Neural progenitor cell (in vitro differentiated cells): ENCODE data around the gene GMPPB. TPM values are rescaled to one million over a fixed set of nuclear protein-coding genes. Genes with fewer than 3 reads are reported as not detected.
"Not testable (repeated sequence)": the region's sequence is repeated elsewhere in the genome, so short reads cannot be mapped to it uniquely, and the experiment has no call there.

ENCODE experiments used
- DNase-seq: peaks from one replicate; pipeline ENCODE4 v3.0.0-alpha.2; 2016; ENCODE audit warnings: low spot score
- H2AFZ ChIP-seq: fragments of 200-600 bp; sonication (generic); replicated peaks from 2 replicates; pipeline ENCODE4 v1.6.1; 2016; ENCODE audit warnings: antibody characterized with exemption
- H3F3A ChIP-seq: fragments of 200-600 bp; sonication (generic); 2 replicates; pipeline ENCODE4 v1.6.1; 2016; ENCODE audit warnings: antibody characterized with exemption, low read depth
- H3K27ac ChIP-seq: fragments of 200-600 bp; sonication (generic); 2 replicates; pipeline ENCODE4 v1.5.1; 2016; ENCODE audit warnings: mild to moderate bottlenecking
- H3K27me3 ChIP-seq: fragments of 200-600 bp; sonication (generic); 2 replicates; pipeline ENCODE4 v1.6.1; 2016; ENCODE audit warnings: mild to moderate bottlenecking, moderate library complexity
- H3K36me3 ChIP-seq: fragments of 200-600 bp; sonication (generic); 2 replicates; pipeline ENCODE4 v1.5.1; 2016
- H3K4me1 ChIP-seq: fragments of 200-600 bp; sonication (generic); 2 replicates; pipeline ENCODE4 v1.6.1; 2016; ENCODE audit warnings: mixed run types
- H3K4me2 ChIP-seq: fragments of 200-600 bp; sonication (generic); 2 replicates; pipeline ENCODE4 v1.6.1; 2016
- H3K4me3 ChIP-seq: fragments of 200-600 bp; sonication (generic); 2 replicates; pipeline ENCODE4 v1.5.1; 2016
- H3K79me2 ChIP-seq: fragments of 200-600 bp; sonication (generic); 2 replicates; pipeline ENCODE4 v1.6.1; 2016; ENCODE audit warnings: low read depth
- H3K9ac ChIP-seq: fragments of 200-600 bp; sonication (generic); 2 replicates; pipeline ENCODE4 v1.6.1; 2016
- H3K9me3 ChIP-seq: fragments of 200-600 bp; sonication (generic); 2 replicates; pipeline ENCODE4 v1.5.1; 2016; ENCODE audit warnings: low read depth
- H4K20me1 ChIP-seq: fragments of 200-600 bp; sonication (generic); 2 replicates; pipeline ENCODE4 v1.6.1; 2016; ENCODE audit warnings: low read depth
- H3K27ac Mint-ChIP-seq: 3 replicates; pipeline ENCODE4 v1.8.0; 2021; ENCODE audit warnings: mixed read lengths
- H3K27me3 Mint-ChIP-seq: 2 replicates; pipeline ENCODE4 v1.8.0; 2022; ENCODE audit warnings: low read depth, mild to moderate bottlenecking, inconsistent platforms, moderate library complexity, mixed read lengths; ENCODE audit not compliant: insufficient read depth
- H3K36me3 Mint-ChIP-seq: 3 replicates; pipeline ENCODE4 v1.8.0; 2021; ENCODE audit warnings: mixed read lengths
- H3K4me1 Mint-ChIP-seq: 3 replicates; pipeline ENCODE4 v1.8.0; 2021; ENCODE audit warnings: mixed read lengths
- H3K4me3 Mint-ChIP-seq: 3 replicates; pipeline ENCODE4 v1.8.0; 2021; ENCODE audit warnings: mild to moderate bottlenecking, moderate library complexity, mixed read lengths
- H3K9me3 Mint-ChIP-seq: 3 replicates; pipeline ENCODE4 v1.8.0; 2020; ENCODE audit warnings: mixed read lengths
- EZH2 ChIP-seq: fragments of 200-600 bp; sonication (generic); IDR thresholded peaks from 2 replicates; pipeline ENCODE4 v1.6.1; 2017; ENCODE audit warnings: antibody characterized with exemption, mild to moderate bottlenecking, moderate library complexity
- EZH2phosphoT487 ChIP-seq: fragments of 200-600 bp; sonication (generic); IDR thresholded peaks from 2 replicates; pipeline ENCODE4 v1.6.1; 2017; ENCODE audit warnings: antibody characterized with exemption
- total RNA-seq: library from RNA; depleted of rRNA; stranded (reverse); fragments of >200 nt; gene quantifications from 2 replicates; pipeline ENCODE4 v1.2.3, GENCODE V29; 2015; ENCODE audit warnings: low replicate concordance
- TF ChIP-seq, protein P1 (sequence below): fragments of 200-600 bp; sonication (generic); IDR thresholded peaks from 2 replicates; pipeline ENCODE4 v1.5.1; 2017; ENCODE audit warnings: antibody characterized with exemption, mild to moderate bottlenecking

GMPPB gene
- total RNA-seq, 1 donor from 2014 or later: 10.6 TPM

GRCh38 chr3:49691481-49691880 lies 32.3 kb downstream of the GMPPB start:
- not testable (repeated sequence) for H3K27ac ChIP-seq, H4K20me1 ChIP-seq, H3K9me3 Mint-ChIP-seq, H3K27me3 ChIP-seq, H3K9me3 ChIP-seq, H3K27ac Mint-ChIP-seq, H3K4me3 ChIP-seq, H3K4me1 ChIP-seq, H3K9ac ChIP-seq, DNase-seq, H3K36me3 Mint-ChIP-seq, H3K27me3 Mint-ChIP-seq, H3K4me3 Mint-ChIP-seq, H3K36me3 ChIP-seq, H3K4me2 ChIP-seq, H2AFZ ChIP-seq
- Histone ChIP-seq H3F3A (peaks cover 19% of the 10 kb centered on the region), H3K79me2 (peaks cover 18% of the 10 kb centered on the region)
- H3K4me1 Mint-ChIP-seq: peaks cover 20% of the 10 kb centered on the region

- not testable (repeated sequence) for H3K27ac Mint-ChIP-seq
- H3K4me3 Mint-ChIP-seq: peak overlapping the region; percentile 95
These were observed 32.9 kb downstream of the GMPPB start for GRCh38 chr3:49690856-49691255.

DNA sequence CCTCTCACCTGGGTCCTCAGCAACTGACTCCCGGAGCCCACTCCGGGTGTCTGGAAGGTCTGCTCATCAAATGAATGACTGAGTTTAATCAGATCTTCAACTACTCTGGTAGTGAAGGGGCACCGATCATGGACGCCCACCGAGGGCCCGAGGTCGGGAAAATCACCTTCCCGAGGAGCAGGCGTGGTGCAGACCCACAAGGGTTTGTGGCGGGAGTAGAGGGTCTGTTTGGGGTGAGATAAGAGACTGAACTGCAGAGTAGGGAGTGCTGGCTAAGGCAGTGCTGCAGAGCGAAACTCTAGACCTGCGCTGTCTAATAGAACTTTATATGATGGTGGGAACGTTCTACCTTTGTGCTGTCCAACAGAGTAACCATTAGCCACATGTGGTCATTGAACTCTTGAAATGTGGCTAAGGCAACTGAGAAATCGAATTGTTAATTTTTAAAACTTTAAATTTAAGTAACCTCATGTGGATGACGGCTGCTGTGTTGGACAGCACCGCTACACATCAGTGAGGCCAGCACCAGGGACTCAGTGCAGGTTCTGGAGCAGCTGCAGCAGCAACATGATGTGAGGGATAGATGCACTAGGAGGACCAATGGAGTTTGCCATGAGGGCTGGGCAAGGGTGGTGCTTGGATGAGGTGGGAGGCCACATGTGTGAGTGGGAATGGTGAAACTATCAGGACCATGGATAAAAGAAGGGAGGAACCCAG lies 33.7 kb downstream of the GMPPB start:
- H3K36me3 Mint-ChIP-seq, H3K36me3 ChIP-seq, DNase-seq, H3K9me3 Mint-ChIP-seq, H3K4me1 ChIP-seq, H3K27ac ChIP-seq, H3K27me3 Mint-ChIP-seq, H4K20me1 ChIP-seq, H3K9me3 ChIP-seq: not testable (repeated sequence)
- Histone ChIP-seq H3F3A (peaks cover 19% of the 10 kb centered on the region), H2AFZ (peak overlapping the region; percentile 20), H3K27me3 (peaks cover 14% of the 10 kb centered on the region), H3K4me3 (peak overlapping the region; percentile 73), H3K79me2 (peaks cover 18% of the 10 kb centered on the region), H3K9ac (peak overlapping the region; percentile 66), H3K4me2 (peak overlapping the region; percentile 91)
- H3K4me1 Mint-ChIP-seq: peaks cover 20% of the 10 kb centered on the region
- H3K27ac Mint-ChIP-seq: peak overlapping the region; percentile 84
- H3K4me3 Mint-ChIP-seq: peak overlapping the region; percentile 95

More at GRCh38 chr3:49690856-49691255, 32.9 kb downstream of the GMPPB start:
- not testable (repeated sequence) for H3K4me3 ChIP-seq, H3K9me3 Mint-ChIP-seq, H3K9ac ChIP-seq, H3K9me3 ChIP-seq, H3K27me3 Mint-ChIP-seq, H3K36me3 ChIP-seq, H2AFZ ChIP-seq, DNase-seq, H3K36me3 Mint-ChIP-seq, H3K27me3 ChIP-seq, H3K27ac ChIP-seq, H4K20me1 ChIP-seq, H3K4me1 ChIP-seq
- Histone ChIP-seq H3F3A (peaks cover 19% of the 10 kb centered on the region), H3K79me2 (peaks cover 18% of the 10 kb centered on the region), H3K4me2 (peak overlapping the region; percentile 91)
- H3K4me1 Mint-ChIP-seq: peaks cover 20% of the 10 kb centered on the region

- Histone ChIP-seq H3K4me1 (peaks cover 8% of the 10 kb centered on the region), H3K9ac (peak within 1 kb of the TSS; percentile 66), H3F3A (peaks cover 19% of the 10 kb centered on the region), H3K9me3 (no peaks in the 10 kb centered on the region), H3K27ac (no peak within 1 kb of the TSS), H3K27me3 (peaks cover 19% of the 10 kb centered on the region), H3K36me3 (no peaks in the 10 kb centered on the region), H3K4me2 (peak within 1 kb of the TSS; percentile 91), H3K4me3 (peak within 1 kb of the TSS; percentile 73), H3K79me2 (peaks cover 18% of the 10 kb centered on the region), H2AFZ (peak within 1 kb of the TSS; percentile 75), H4K20me1 (peaks cover 5% of the 10 kb centered on the region)
- peak; percentile 97 for DNase-seq
- Mint-ChIP-seq H3K4me1 (peaks cover 20% of the 10 kb centered on the region), H3K27ac (peak within 1 kb of the TSS; percentile 99), H3K27me3 (no peaks in the 10 kb centered on the region), H3K9me3 (no peaks in the 10 kb centered on the region), H3K36me3 (peaks cover 4% of the 10 kb centered on the region), H3K4me3 (peak within 1 kb of the TSS; percentile 95)
- TF ChIP-seq, protein P1, sequence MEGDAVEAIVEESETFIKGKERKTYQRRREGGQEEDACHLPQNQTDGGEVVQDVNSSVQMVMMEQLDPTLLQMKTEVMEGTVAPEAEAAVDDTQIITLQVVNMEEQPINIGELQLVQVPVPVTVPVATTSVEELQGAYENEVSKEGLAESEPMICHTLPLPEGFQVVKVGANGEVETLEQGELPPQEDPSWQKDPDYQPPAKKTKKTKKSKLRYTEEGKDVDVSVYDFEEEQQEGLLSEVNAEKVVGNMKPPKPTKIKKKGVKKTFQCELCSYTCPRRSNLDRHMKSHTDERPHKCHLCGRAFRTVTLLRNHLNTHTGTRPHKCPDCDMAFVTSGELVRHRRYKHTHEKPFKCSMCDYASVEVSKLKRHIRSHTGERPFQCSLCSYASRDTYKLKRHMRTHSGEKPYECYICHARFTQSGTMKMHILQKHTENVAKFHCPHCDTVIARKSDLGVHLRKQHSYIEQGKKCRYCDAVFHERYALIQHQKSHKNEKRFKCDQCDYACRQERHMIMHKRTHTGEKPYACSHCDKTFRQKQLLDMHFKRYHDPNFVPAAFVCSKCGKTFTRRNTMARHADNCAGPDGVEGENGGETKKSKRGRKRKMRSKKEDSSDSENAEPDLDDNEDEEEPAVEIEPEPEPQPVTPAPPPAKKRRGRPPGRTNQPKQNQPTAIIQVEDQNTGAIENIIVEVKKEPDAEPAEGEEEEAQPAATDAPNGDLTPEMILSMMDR: peak; percentile 34
- TF ChIP-seq EZH2phosphoT487 (no peak), EZH2 (no peak)
These were observed 34.5 kb downstream of the GMPPB start, which contains the start of the genes MST1 and RNF123 for GRCh38 chr3:49689046-49689907. Gene MST1 (minus strand): TSS chr3:49689474. CDS start chr3:49688691, 783 bp downstream. Gene RNF123 (plus strand): TSS chr3:49689557. CDS start chr3:49691166, 1,609 bp downstream.

DNA sequence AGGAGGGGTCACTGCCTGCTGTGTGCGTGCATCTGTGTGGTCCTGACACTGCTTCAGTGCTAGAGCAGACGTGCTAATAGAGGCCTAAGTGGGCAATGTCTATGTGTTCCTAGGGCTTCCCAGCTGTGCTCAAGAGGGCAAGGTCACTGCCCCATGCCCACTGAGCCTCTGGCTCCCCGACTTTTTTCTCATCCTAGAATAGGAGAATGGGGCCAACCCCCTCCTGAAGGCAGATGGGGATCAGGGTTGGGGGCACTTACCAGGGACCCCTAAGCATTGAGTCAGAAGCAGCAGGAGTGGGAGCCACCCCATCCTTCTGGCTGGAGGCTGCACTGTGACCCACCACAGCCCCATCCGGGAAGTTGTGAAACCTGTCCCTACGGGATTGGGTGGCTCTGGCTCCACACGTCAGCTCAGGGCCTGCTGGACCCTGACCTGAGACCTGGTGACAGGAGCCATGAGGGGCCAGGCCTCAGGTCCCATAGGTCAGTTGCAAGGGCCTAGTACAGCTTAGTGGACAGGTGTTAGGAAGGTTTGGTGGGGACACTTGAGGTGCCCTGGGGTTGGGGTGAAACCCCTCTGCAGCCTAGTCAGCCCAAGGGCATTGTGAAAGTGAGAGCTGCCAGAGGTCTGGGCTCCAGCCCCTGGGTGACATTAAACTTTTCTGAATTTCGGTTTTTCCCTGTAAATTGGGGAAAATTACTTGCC lies 35.3 kb downstream of the GMPPB start:
- not testable (repeated sequence) for H3K4me1 ChIP-seq, H3K9me3 ChIP-seq, H3K27ac Mint-ChIP-seq, H3K36me3 Mint-ChIP-seq, DNase-seq, H3K36me3 ChIP-seq, H3K27ac ChIP-seq, H4K20me1 ChIP-seq, H3K27me3 Mint-ChIP-seq, H3K9me3 Mint-ChIP-seq
- H3K9ac ChIP-seq: peak overlapping the region; percentile 59
- peak overlapping the region; percentile 95 for H3K4me3 Mint-ChIP-seq
- peak overlapping the region; percentile 91 for H3K4me2 ChIP-seq
- peaks cover 19% of the 10 kb centered on the region for H3K27me3 ChIP-seq
- peak overlapping the region; percentile 75 for H2AFZ ChIP-seq
- peaks cover 18% of the 10 kb centered on the region for H3K79me2 ChIP-seq
- peaks cover 20% of the 10 kb centered on the region for H3K4me1 Mint-ChIP-seq
- H3F3A ChIP-seq: peaks cover 19% of the 10 kb centered on the region
- H3K4me3 ChIP-seq: peak overlapping the region; percentile 73

DNA sequence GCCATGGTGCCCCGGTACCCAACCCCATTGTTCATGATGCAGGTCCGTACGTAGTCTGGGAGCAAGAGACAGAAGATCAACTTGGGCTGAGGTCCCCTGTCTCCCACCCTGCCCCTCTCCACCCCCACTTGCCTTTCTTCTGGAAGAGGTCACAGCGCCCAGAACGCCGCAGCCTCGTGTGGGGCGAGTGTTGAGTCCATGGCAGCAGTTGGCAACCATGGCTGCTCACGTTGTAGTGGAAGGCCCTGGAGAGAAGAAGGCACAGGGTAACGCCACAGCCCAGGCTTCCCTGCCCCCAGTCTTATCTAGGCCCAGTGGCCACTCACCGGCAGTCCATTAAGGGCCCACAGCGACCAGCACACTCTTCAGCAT lies 36.3 kb downstream of the GMPPB start:
- H2AFZ ChIP-seq, H3K27ac Mint-ChIP-seq, H3K9me3 Mint-ChIP-seq, H3K9me3 ChIP-seq, H3K27ac ChIP-seq, H4K20me1 ChIP-seq, H3K9ac ChIP-seq, H3K36me3 ChIP-seq, DNase-seq, H3K36me3 Mint-ChIP-seq, H3K27me3 Mint-ChIP-seq, H3K4me1 ChIP-seq: not testable (repeated sequence)
- Histone ChIP-seq H3K27me3 (peaks cover 19% of the 10 kb centered on the region), H3F3A (peaks cover 19% of the 10 kb centered on the region), H3K4me2 (peak overlapping the region; percentile 68), H3K79me2 (peaks cover 14% of the 10 kb centered on the region), H3K4me3 (peak overlapping the region; percentile 41)
- peak overlapping the region; percentile 71 for H3K4me3 Mint-ChIP-seq
- peaks cover 20% of the 10 kb centered on the region for H3K4me1 Mint-ChIP-seq
